NCI-H146 treated with DMSO at 0.1 percent for 48 hours (cell line): ENCODE results near the gene LINGO1.

Source experiments
- DNase-seq: peaks from one replicate; lab custom pipeline; 2025; ENCODE audit not compliant: unreplicated experiment; lab: John Stamatoyannopoulos, UW

The LINGO1 gene

GRCh38 chr15:77657634-77658238, 25.0 kb upstream of the LINGO1 start:
- no peak for DNase-seq

DNA sequence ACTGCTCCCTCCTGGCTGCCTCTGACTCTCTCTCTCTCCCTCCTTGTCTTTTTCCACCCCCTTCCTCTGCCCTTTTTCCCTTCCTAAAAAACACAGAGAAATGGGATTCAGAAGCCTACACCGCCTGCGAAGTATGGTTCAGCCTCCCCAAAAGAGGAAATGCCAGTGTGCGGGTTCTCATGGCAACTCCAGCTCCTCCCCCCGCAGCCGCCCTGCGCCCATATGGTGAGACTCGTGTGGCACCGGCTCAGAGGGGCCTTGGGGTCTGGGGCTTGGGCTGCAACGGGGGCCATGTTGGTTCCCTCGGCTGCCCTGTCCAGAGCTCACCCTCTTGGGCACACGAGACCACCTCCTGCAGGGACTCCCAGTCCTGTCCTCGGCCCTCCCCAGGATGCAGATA, 23.6 kb upstream of the LINGO1 start:
- DNase-seq, result no peak

- DNase-seq, result no peak
Observed at GRCh38 chr15:77654975-77655374, 22.3 kb upstream of the LINGO1 start.

- no peak for DNase-seq
Observed at GRCh38 chr15:77653832-77654480, 21.2 kb upstream of the LINGO1 start.

- no peak for DNase-seq
Observed at GRCh38 chr15:77650265-77650664, 17.6 kb upstream of the LINGO1 start.

- no peak for DNase-seq
Observed at GRCh38 chr15:77649610-77650009, 16.9 kb upstream of the LINGO1 start.

GRCh38 chr15:77649017-77649416, 16.3 kb upstream of the LINGO1 start:
- DNase-seq, result no peak

GRCh38 chr15:77647961-77648360, 15.2 kb upstream of the LINGO1 start:
- DNase-seq, result no peak

DNA sequence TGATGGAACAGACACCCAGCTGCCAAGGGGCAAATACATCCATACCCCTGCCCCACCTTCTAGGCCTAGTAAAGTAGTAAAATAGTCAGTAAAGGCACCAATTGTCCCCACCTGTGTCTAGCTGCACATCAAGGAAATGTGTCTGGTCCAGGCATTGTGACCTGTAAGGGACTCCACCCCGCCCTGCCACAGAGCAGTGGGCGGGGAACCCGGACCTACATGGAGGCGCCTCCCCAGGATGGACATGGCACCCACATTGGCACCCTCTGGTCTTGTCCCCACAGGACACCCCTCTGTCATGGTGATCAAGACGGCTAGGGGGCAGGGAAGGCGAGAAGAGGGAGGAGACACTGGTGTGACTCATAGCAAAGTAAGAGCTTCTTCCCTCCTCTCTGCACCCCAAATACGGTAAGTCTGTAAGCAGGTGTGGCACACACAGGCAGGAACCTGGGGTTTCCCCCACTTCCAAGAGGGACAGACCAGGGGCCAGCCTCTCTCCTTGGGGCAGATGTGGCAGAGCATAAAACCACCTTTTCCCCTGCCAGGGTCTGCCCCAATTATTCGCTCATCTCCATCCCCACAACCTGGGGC, 13.5 kb upstream of the LINGO1 start:
- DNase-seq, result no peak

DNA sequence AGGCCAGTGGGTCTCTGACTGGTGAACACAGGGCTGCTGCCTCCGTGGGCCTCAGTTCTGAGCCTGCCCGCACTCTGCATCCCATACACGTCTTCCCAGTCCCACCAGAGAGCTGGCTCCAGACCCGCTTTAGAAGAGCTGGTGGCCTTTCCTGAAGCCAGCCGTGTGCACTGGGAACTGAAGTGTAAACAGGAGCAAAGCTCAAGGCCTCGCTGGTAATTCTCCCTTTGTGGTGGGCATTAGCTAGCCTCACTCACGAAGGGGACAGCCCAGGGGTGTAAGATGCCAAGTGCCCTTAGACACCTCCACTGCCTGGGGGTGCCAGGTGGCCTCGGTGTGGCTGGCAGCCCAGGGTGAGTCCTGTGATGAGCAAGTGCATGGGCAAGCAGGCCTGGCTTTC, 12.9 kb upstream of the LINGO1 start:
- no peak for DNase-seq

DNA sequence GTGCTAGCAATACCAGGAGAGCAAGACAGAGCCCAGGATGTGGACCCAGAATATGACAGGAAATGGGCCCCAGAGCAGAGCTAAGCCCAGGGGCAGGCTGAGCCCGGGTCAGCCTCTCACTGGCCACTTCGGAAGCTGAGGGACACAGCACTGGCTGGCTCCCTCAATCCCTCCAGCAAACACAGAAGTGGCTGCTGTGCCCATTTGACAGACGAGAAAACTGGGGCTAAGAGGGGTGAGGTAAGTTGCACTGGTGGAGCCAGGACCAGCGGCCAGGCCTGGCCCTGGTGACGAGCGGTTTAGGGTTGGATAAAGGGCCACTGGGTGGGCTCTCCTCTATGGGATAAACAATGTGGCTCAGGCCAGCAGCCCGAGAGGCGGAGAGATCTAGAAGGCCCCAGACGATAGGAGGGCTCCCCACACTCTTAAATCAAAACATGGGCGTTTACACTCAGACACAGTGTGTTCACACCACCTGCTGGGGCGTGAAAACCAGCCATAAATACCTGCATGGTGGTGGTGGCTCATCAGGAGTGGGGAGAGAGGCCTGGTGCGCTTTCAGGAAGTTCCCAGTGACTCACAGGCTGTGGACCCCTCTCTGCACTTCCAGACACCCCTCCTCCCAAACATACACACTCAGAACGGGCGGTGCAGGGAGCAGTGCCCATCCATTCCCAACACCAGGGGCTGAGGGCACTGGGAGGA, 12.0 kb upstream of the LINGO1 start:
- no peak for DNase-seq

- no peak for DNase-seq
Observed at GRCh38 chr15:77643764-77644163, 11.1 kb upstream of the LINGO1 start.

DNA sequence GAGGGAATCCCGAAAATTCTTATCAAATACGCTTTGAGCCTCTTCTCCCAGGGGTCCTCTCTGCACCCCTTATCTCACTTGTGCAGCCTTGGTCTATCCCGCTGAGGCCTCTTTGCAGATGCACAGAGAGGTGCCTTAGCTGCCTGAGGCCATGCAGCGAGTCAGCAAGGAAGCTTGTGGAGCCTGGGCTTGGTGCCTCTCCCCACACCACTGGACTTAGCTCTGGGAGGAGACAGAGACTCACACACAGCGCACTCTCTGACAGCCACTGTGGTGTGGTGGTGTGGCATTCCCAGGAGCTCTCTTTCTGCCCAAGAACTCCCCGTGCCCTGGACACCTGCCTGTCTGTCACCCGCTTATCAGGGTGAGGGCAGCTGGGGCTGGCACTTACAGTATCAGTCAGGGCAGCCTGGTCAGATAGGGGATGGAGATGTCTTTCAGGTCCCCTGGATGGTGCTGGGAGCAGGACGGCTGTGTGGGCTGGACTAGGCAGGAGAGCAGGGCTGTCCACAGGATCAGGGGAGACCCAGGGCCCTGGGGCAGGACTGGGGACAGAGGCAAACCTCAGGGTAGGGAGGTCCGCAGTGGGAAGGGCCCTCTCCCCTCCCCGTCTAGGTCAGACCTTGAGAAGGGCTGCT, 10.2 kb upstream of the LINGO1 start:
- no peak for DNase-seq

GRCh38 chr15:77641999-77642398, 9.3 kb upstream of the LINGO1 start:
- DNase-seq, result no peak

DNA sequence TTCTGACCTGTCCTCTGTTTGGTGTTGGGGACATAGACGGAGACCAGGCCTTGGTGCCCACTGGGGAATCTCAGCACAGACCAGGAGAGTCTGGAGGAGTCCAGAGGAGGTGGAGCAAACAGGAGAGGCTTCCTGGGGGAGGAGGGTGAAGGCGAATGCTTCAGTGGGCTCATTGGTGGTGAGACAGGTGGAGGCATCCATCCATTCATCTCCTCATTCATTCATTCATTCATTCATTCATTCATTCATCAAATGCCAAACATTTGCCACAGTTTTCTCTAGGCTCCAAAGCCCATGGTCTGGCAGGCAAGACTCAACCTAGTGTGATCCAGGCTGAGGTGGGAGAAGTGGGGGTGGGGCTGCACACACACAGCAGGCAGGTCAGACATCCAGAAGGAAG, 7.9 kb upstream of the LINGO1 start:
- no peak for DNase-seq

- DNase-seq, result no peak
Observed at GRCh38 chr15:77639431-77639830, 6.7 kb upstream of the LINGO1 start.

GRCh38 chr15:77637851-77638692, 5.4 kb upstream of the LINGO1 start:
- no peak for DNase-seq

DNA sequence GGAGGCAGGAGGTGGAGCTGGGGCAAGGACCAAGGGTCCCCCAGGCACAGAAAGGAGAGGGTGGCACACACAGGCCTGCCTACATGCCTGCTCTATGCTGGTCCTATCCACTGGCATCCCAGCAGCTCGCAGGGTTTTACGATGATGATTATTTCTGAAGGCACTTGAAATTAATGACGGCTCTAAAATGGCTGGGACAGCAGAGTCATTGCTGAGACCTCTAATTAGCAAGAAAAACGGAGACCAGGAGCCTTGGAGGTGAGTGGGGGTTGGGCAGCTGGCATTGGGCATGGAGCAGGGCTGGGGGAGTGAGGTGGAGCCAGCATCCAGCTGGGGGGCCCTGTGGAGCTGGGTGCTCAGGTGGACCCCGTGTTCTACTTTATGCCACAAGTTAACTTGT, 3.5 kb upstream of the LINGO1 start:
- DNase-seq, result no peak

- DNase-seq, result peak; percentile 40
Observed at GRCh38 chr15:77634266-77634962, 1.7 kb upstream of the LINGO1 start.

- peak; percentile 80 for DNase-seq
Observed at GRCh38 chr15:77633913-77634265, 1.2 kb upstream of the LINGO1 start.
